Panc1 (cell line): ENCODE data around the gene EPHX1. TPM values are rescaled to one million over a fixed set of nuclear protein-coding genes. Genes with fewer than 3 reads are reported as not detected.

Experiments used
- ATAC-seq: fragments of 200-7000 bp; cut with Tn5 transposase; 2 replicates; pipeline ENCODE4 v1.9.1; 2020; ENCODE audit warnings: mild to moderate bottlenecking, moderate library complexity
- BruUV-seq: library from RNA; stranded (reverse); fragments of 400-500 nt; replicated peaks from 2 replicates; lab custom pipeline; 2021; lab: Mats Ljungman, UMichigan
- CTCF ChIA-PET: fragments of 300-600 bp; sonication (Branson Sonifier 250); formaldehyde crosslinking; loops from one replicate; lab custom pipeline; 2022; ENCODE audit warnings: antibody characterized with exemption; lab: Charles Lee
- POLR2A ChIA-PET: fragments of 300-600 bp; sonication (Branson Sonifier 250); formaldehyde crosslinking; loops from one replicate; lab custom pipeline; 2022; ENCODE audit warnings: antibody characterized with exemption; lab: Charles Lee
- DNase-seq: peaks from one replicate; pipeline ENCODE4 v3.0.0-alpha.2; 2010; ENCODE audit warnings: low read depth, low spot score
- H3K27ac ChIP-seq: 2 replicates; pipeline ENCODE4 v1.5.1; 2011; ENCODE audit warnings: mild to moderate bottlenecking, low read length, inconsistent platforms
- H3K27me3 ChIP-seq: fragments of 200-500 bp; sonication (Bioruptor generic); 2 replicates; pipeline ENCODE4 v1.6.0; 2014; ENCODE audit warnings: low read length, inconsistent platforms; ENCODE audit not compliant: control insufficient read depth, insufficient read depth
- H3K36me3 ChIP-seq: fragments of 200-500 bp; sonication (Bioruptor generic); 2 replicates; pipeline ENCODE4 v1.5.1; 2014; ENCODE audit warnings: inconsistent platforms, mild to moderate bottlenecking, low read length, moderate library complexity; ENCODE audit not compliant: control insufficient read depth, insufficient read depth
- H3K4me1 ChIP-seq: 2 replicates; pipeline ENCODE4 v1.5.1; 2011; ENCODE audit warnings: inconsistent platforms, mild to moderate bottlenecking, low read length, moderate library complexity; ENCODE audit not compliant: control insufficient read depth, insufficient read depth
- H3K4me3 ChIP-seq, 2 experiments: 2 replicates each; pipeline ENCODE4 v1.5.1; 2011 to 2012; ENCODE audit warnings: low read depth in 2 of 2, low read length in 2 of 2, mild to moderate bottlenecking in 2 of 2, inconsistent platforms in 1 of 2, moderate library complexity in 1 of 2
- H3K9me3 ChIP-seq: fragments of 200-500 bp; sonication (Bioruptor generic); 2 replicates; pipeline ENCODE4 v1.5.1; 2014; ENCODE audit warnings: low read depth, mild to moderate bottlenecking, inconsistent platforms, low read length, moderate library complexity; ENCODE audit not compliant: control insufficient read depth, insufficient read depth
- CTCF ChIP-seq: fragments of 450-650 bp; IDR thresholded peaks from 2 replicates; pipeline ENCODE4 v1.5.1; 2017; ENCODE audit warnings: mild to moderate bottlenecking
- POLR2AphosphoS5 ChIP-seq: IDR thresholded peaks from 2 replicates; pipeline ENCODE4 v1.6.1; 2012; ENCODE audit warnings: mild to moderate bottlenecking, low read depth, low read length, moderate library complexity
- REST ChIP-seq, 2 experiments: IDR thresholded peaks; 2 replicates each; pipeline ENCODE4 v1.6.1; 2011 to 2012; ENCODE audit warnings: low read depth in 2 of 2, control low read depth in 1 of 2, low read length in 1 of 2, mild to moderate bottlenecking in 1 of 2, moderate library complexity in 1 of 2; ENCODE audit not compliant: insufficient read depth in 1 of 2
- SIN3A ChIP-seq: IDR thresholded peaks from 2 replicates; pipeline ENCODE4 v1.6.1; 2012; ENCODE audit warnings: low read depth, mild to moderate bottlenecking, low read length, moderate library complexity, borderline replicate concordance; ENCODE audit not compliant: insufficient read depth
- TCF7L2 ChIP-seq: IDR thresholded peaks from 2 replicates; pipeline ENCODE4 v1.6.1; 2011; ENCODE audit warnings: mild to moderate bottlenecking, low read depth, low read length, inconsistent platforms
- in situ Hi-C: cut with HindIII; loops from 2 replicates; pipeline ENCODE4 v1.10.0; 2016; ENCODE audit warnings: low sequenced_read_pairs, low pct_unique_long_range_greater_than_20kb
- intact Hi-C: fragments of 100-400 bp; cut with micrococcal nuclease; formaldehyde crosslinking; loops from one replicate; pipeline ENCODE4 v1.10.0; 2022; ENCODE audit not compliant: unreplicated experiment
- total RNA-seq: library from RNA; stranded (reverse); gene quantifications from one replicate; pipeline ENCODE4 v1.2.1, GENCODE V29; 2021; ENCODE audit not compliant: unreplicated experiment

EPHX1 gene
- total RNA-seq, 1 experiment from 2014 or later: 76.4 TPM

GRCh38 chr1:225879521-225880221 is 69.7 kb downstream of the EPHX1 start:
- H3K4me3 ChIP-seq: no peak overlapping the region
- POLR2A ChIA-PET: interaction anchor here (0.6 kb wide), 1 partner anchor 75 kb away, joined by 7 read pairs; no protein-coding TSS in a partner anchor
- BruUV-seq: no TSS peak
- H3K36me3 ChIP-seq: no peaks in the 10 kb centered on the region; the same call in 1 of the 2 replicates
- H3K27ac ChIP-seq: no peak overlapping the region
- in situ Hi-C loops: no loop called here
- ATAC-seq (no peak), DNase-seq (no peak)
- CTCF ChIA-PET: no interaction called here
- intact Hi-C loops: no loop called here
- no peaks in the 10 kb centered on the region for H3K9me3 ChIP-seq
- peaks cover 36% of the 10 kb centered on the region for H3K4me1 ChIP-seq
- TF ChIP-seq REST (IDR thresholded peaks at IDR 0.05; ENCODE audit: insufficient read depth in 1 of 2, low read depth in 2 of 2, low read length in 1 of 2): no peak
- no peak for TF ChIP-seq CTCF
- no peak for TF ChIP-seq SIN3A
- no peak for TF ChIP-seq POLR2AphosphoS5
- TF ChIP-seq TCF7L2: no peak
- no peaks in the 10 kb centered on the region for H3K27me3 ChIP-seq

- Histone ChIP-seq H3K36me3 (no peaks in the 10 kb centered on the region; the same call in 1 of the 2 replicates), H3K4me3 (no peak overlapping the region), H3K9me3 (no peaks in the 10 kb centered on the region), H3K27ac (no peak overlapping the region), H3K4me1 (peaks cover 36% of the 10 kb centered on the region), H3K27me3 (no peaks in the 10 kb centered on the region)
- in situ Hi-C loops: no loop called here
- POLR2A ChIA-PET: interaction anchor here (0.6 kb wide), 1 partner anchor 74 kb away, joined by 7 read pairs; no protein-coding TSS in a partner anchor
- ATAC-seq (no peak), DNase-seq (no peak)
- CTCF ChIA-PET: no interaction called here
- BruUV-seq: TSS peak; percentile 56
- intact Hi-C loops: no loop called here
- TF ChIP-seq CTCF (no peak), SIN3A (no peak), REST (IDR thresholded peaks at IDR 0.05; ENCODE audit: insufficient read depth in 1 of 2, low read depth in 2 of 2, low read length in 1 of 2) (no peak), TCF7L2 (no peak), POLR2AphosphoS5 (no peak)
Observed at GRCh38 chr1:225880222-225880588, 70.3 kb downstream of the EPHX1 start.
